HCT116 (cell line): ENCODE data around the gene HAPLN3. TPM values are rescaled to one million over a fixed set of nuclear protein-coding genes. Genes with fewer than 3 reads are reported as not detected.

Source experiments
- ATAC-seq: fragments of 200-7000 bp; cut with Tn5 transposase; 2 replicates; pipeline ENCODE4 v1.9.1; 2020; ENCODE audit warnings: mild to moderate bottlenecking, moderate library complexity
- Bru-seq: library from RNA; stranded (reverse); fragments of 400-500 nt; gene quantifications from one replicate; lab custom pipeline; 2021; lab: Mats Ljungman, UMichigan
- BruChase-seq, 2 experiments: library from RNA; stranded (reverse); fragments of 400-500 nt; gene quantifications; one replicate each; lab custom pipeline; 2021; lab: Mats Ljungman, UMichigan
- BruUV-seq: library from RNA; stranded (reverse); fragments of 400-500 nt; replicated peaks from 2 replicates; lab custom pipeline; 2021; lab: Mats Ljungman, UMichigan
- CTCF ChIA-PET: fragments of 300-600 bp; sonication (Branson Sonifier 250); formaldehyde crosslinking; loops from one replicate; lab custom pipeline; 2021; ENCODE audit warnings: antibody characterized with exemption; lab: Charles Lee
- POLR2A ChIA-PET: fragments of 300-600, 350-600 bp; sonication (Branson Sonifier 250); formaldehyde crosslinking; loops from one replicate; lab custom pipeline; 2021; ENCODE audit warnings: antibody characterized with exemption; lab: Charles Lee
- RAD21 ChIA-PET, 2 experiments: fragments of 300-600 bp; sonication (Branson Sonifier 250); formaldehyde crosslinking; loops; one replicate each; lab custom pipeline; 2023; ENCODE audit warnings: low total read pairs in 2 of 2; ENCODE audit not compliant: uncharacterized antibody in 2 of 2, unreplicated experiment in 2 of 2, low non-redundant PET in 1 of 2; lab: Charles Lee
- DNase-seq: peaks from one replicate; pipeline ENCODE4 v3.0.0-alpha.2; 2010; ENCODE audit warnings: low read depth, low spot score
- H2AFZ ChIP-seq: fragments of 200-600 bp; shearing (Covaris generic), sonication (generic); 2 replicates; pipeline ENCODE4 v1.6.1; 2017; ENCODE audit warnings: low read depth, mixed run types, mixed read lengths, antibody characterized with exemption, low read length; ENCODE audit not compliant: poor library complexity, severe bottlenecking
- H3K27ac ChIP-seq: 2 replicates; pipeline ENCODE4 v1.5.1; 2012; ENCODE audit warnings: low read depth, low read length
- H3K27me3 ChIP-seq: fragments of 200-600 bp; sonication (generic); 2 replicates; pipeline ENCODE4 v1.6.1; 2016; ENCODE audit warnings: mixed run types, low read length, mixed read lengths; ENCODE audit not compliant: insufficient read depth
- H3K36me3 ChIP-seq, 2 experiments: fragments of 200-500 bp in 1 of 2; fragments of 200-600 bp in 1 of 2; sonication (Bioruptor generic) in 1 of 2; sonication (generic) in 1 of 2; 2 replicates each; pipeline versions ENCODE4 v1.5.1 to v1.6.1; 2014 to 2016; ENCODE audit warnings: low read length in 2 of 2, inconsistent platforms in 1 of 2, mixed read lengths in 1 of 2, mixed run types in 1 of 2; ENCODE audit not compliant: insufficient read depth in 2 of 2, control insufficient read depth in 1 of 2
- H3K4me1 ChIP-seq, 2 experiments: fragments of 200-600 bp in 1 of 2; sonication (generic) in 1 of 2; 2 replicates each; pipeline versions ENCODE4 v1.5.1 to v1.6.1; 2012 to 2017; ENCODE audit warnings: low read length in 2 of 2, inconsistent platforms in 1 of 2, mild to moderate bottlenecking in 1 of 2, mixed read lengths in 1 of 2, mixed run types in 1 of 2, moderate library complexity in 1 of 2; ENCODE audit not compliant: insufficient read depth in 2 of 2, control insufficient read depth in 1 of 2
- H3K4me2 ChIP-seq: fragments of 200-600 bp; sonication (generic); 2 replicates; pipeline ENCODE4 v1.6.1; 2017; ENCODE audit warnings: mixed run types, low read length, mixed read lengths
- H3K4me3 ChIP-seq, 2 experiments: fragments of 200-600 bp in 1 of 2; sonication (generic) in 1 of 2; replicated peaks in 1 of 2; 2 replicates each; pipeline ENCODE4 v1.5.1; 2011 to 2016; ENCODE audit warnings: low read length in 2 of 2, control low read depth in 1 of 2, low read depth in 1 of 2, mild to moderate bottlenecking in 1 of 2, mixed read lengths in 1 of 2, mixed run types in 1 of 2
- H3K79me2 ChIP-seq: fragments of 200-600 bp; sonication (generic); 2 replicates; pipeline ENCODE4 v1.6.1; 2017; ENCODE audit warnings: mild to moderate bottlenecking, mixed run types, low read length, moderate library complexity, mixed read lengths; ENCODE audit not compliant: insufficient read depth
- H3K9ac ChIP-seq: fragments of 200-600 bp; sonication (generic); 2 replicates; pipeline ENCODE4 v1.6.1; 2016; ENCODE audit warnings: low read length, mixed read lengths
- H3K9me2 ChIP-seq: fragments of 200-600 bp; sonication (generic), shearing (Covaris generic); 2 replicates; pipeline ENCODE4 v1.6.1; 2017; ENCODE audit warnings: mixed run types, mild to moderate bottlenecking, moderate library complexity; ENCODE audit not compliant: insufficient read depth
- H3K9me3 ChIP-seq, 2 experiments: fragments of 200-500 bp in 1 of 2; fragments of 200-600 bp in 1 of 2; sonication (Bioruptor generic) in 1 of 2; sonication (generic) in 1 of 2; 2 replicates each; pipeline ENCODE4 v1.6.1; 2014 to 2017; ENCODE audit warnings: low read length in 2 of 2, mixed read lengths in 2 of 2, inconsistent platforms in 1 of 2, low read depth in 1 of 2, mild to moderate bottlenecking in 1 of 2, mixed run types in 1 of 2, moderate library complexity in 1 of 2; ENCODE audit not compliant: control insufficient read depth in 1 of 2, insufficient read depth in 1 of 2
- H4K20me1 ChIP-seq: fragments of 200-600 bp; sonication (generic), shearing (Covaris generic); 2 replicates; pipeline ENCODE4 v1.6.1; 2017; ENCODE audit warnings: mixed run types, mild to moderate bottlenecking, moderate library complexity; ENCODE audit not compliant: insufficient read depth
- EZH2 ChIP-seq: fragments of 200-600 bp; sonication (generic); IDR thresholded peaks from 2 replicates; pipeline ENCODE4 v1.6.1; 2017; ENCODE audit warnings: antibody characterized with exemption, mixed run types
- EZH2phosphoT487 ChIP-seq: fragments of 200-600 bp; IDR thresholded peaks from 2 replicates; pipeline ENCODE4 v1.6.1; 2018; ENCODE audit warnings: antibody characterized with exemption, borderline replicate concordance
- MAX ChIP-seq: IDR thresholded peaks from 2 replicates; pipeline ENCODE4 v1.6.1; 2012
- RAD21 ChIP-seq: IDR thresholded peaks from 2 replicates; pipeline ENCODE4 v1.6.1; 2012; ENCODE audit warnings: low read depth, mild to moderate bottlenecking
- SRF ChIP-seq: IDR thresholded peaks from 2 replicates; pipeline ENCODE4 v1.6.1; 2012; ENCODE audit warnings: low read depth
- YY1 ChIP-seq: IDR thresholded peaks from 2 replicates; pipeline ENCODE4 v1.6.1; 2011; ENCODE audit warnings: low read length, low read depth, moderate library complexity, mild to moderate bottlenecking; ENCODE audit not compliant: insufficient replicate concordance; ENCODE audit errors: extremely low read depth
- ZBTB33 ChIP-seq: IDR thresholded peaks from 2 replicates; pipeline ENCODE4 v1.6.1; 2011; ENCODE audit warnings: mild to moderate bottlenecking, low read length, moderate library complexity; ENCODE audit not compliant: insufficient replicate concordance; ENCODE audit errors: extremely low read depth
- ZNF274 ChIP-seq: fragments of 200-500 bp; sonication (Bioruptor generic); IDR thresholded peaks from 2 replicates; pipeline ENCODE4 v1.6.1; 2014; ENCODE audit warnings: mild to moderate bottlenecking, low read depth, low read length, inconsistent platforms
- intact Hi-C: fragments of 100-400 bp; cut with micrococcal nuclease; formaldehyde crosslinking; loops from 2 replicates; pipeline ENCODE4 v1.10.0; 2022
- long read RNA-seq: library from polyadenylated mRNA; unstranded; transcript quantifications from one replicate; pipeline ENCODE4 v2.0.0, GENCODE V29; 2021; ENCODE audit not compliant: unreplicated experiment
- polyA plus RNA-seq: library from polyadenylated mRNA; unstranded; fragments of >200 nt; gene quantifications from 2 replicates; pipeline ENCODE4 v1.2.1, GENCODE V29; 2012; ENCODE audit warnings: missing spikeins
- total RNA-seq: library from RNA; stranded (reverse); gene quantifications from one replicate; pipeline ENCODE4 v1.2.1, GENCODE V29; 2021; ENCODE audit not compliant: unreplicated experiment
- TF ChIP-seq, protein P1 (sequence below): IDR thresholded peaks from 2 replicates; pipeline ENCODE4 v1.6.1; 2012; ENCODE audit warnings: low read depth

HAPLN3 gene, protein sequence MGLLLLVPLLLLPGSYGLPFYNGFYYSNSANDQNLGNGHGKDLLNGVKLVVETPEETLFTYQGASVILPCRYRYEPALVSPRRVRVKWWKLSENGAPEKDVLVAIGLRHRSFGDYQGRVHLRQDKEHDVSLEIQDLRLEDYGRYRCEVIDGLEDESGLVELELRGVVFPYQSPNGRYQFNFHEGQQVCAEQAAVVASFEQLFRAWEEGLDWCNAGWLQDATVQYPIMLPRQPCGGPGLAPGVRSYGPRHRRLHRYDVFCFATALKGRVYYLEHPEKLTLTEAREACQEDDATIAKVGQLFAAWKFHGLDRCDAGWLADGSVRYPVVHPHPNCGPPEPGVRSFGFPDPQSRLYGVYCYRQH
- total RNA-seq (10.9 TPM), Bru-seq, nascent RNA (percentile 43 among the genes with signal in this experiment), BruChase-seq, experiment 1, labeled RNA remaining after a 6-hour chase (percentile 65 among the genes with signal in this experiment), BruChase-seq, experiment 2, labeled RNA remaining after a 2-hour chase (percentile 52 among the genes with signal in this experiment)
- 6.4 and 7.5 TPM in 2 replicates for polyA plus RNA-seq
- long read RNA-seq, transcript HAPLN3-201 (5 exons, 1,980 nt): major isoform, 13 of 20 reads
- long read RNA-seq, partial matches to known transcripts: 0 of 20 reads
- long read RNA-seq, other reads (novel, unspliced or antisense): 7 of 20 reads

- RAD21 ChIA-PET: no interaction called here
- peak within 1 kb of the TSS; percentile 32; the same call in 1 of the 2 replicates for H3K27ac ChIP-seq
- no peaks in the 10 kb centered on the region for H3K36me3 ChIP-seq
- intact Hi-C loops: loop anchor here (1.0 to 5.0 kb wide), 3 partner anchors 122 to 238 kb away; no protein-coding TSS in a partner anchor
- no peaks in the 10 kb centered on the region for H4K20me1 ChIP-seq
- TF ChIP-seq YY1: no peak
- TF ChIP-seq RAD21: no peak
- no peak for TF ChIP-seq SRF
- TF ChIP-seq EZH2phosphoT487: no peak
- TF ChIP-seq, protein P1, sequence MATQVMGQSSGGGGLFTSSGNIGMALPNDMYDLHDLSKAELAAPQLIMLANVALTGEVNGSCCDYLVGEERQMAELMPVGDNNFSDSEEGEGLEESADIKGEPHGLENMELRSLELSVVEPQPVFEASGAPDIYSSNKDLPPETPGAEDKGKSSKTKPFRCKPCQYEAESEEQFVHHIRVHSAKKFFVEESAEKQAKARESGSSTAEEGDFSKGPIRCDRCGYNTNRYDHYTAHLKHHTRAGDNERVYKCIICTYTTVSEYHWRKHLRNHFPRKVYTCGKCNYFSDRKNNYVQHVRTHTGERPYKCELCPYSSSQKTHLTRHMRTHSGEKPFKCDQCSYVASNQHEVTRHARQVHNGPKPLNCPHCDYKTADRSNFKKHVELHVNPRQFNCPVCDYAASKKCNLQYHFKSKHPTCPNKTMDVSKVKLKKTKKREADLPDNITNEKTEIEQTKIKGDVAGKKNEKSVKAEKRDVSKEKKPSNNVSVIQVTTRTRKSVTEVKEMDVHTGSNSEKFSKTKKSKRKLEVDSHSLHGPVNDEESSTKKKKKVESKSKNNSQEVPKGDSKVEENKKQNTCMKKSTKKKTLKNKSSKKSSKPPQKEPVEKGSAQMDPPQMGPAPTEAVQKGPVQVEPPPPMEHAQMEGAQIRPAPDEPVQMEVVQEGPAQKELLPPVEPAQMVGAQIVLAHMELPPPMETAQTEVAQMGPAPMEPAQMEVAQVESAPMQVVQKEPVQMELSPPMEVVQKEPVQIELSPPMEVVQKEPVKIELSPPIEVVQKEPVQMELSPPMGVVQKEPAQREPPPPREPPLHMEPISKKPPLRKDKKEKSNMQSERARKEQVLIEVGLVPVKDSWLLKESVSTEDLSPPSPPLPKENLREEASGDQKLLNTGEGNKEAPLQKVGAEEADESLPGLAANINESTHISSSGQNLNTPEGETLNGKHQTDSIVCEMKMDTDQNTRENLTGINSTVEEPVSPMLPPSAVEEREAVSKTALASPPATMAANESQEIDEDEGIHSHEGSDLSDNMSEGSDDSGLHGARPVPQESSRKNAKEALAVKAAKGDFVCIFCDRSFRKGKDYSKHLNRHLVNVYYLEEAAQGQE: no peak
- no peak for TF ChIP-seq EZH2
- no peak; the same call in 1 of the 2 replicates for TF ChIP-seq MAX
- TF ChIP-seq ZNF274: no peak
- no peak for TF ChIP-seq ZBTB33
- POLR2A ChIA-PET: interaction anchor here (1.0 to 1.3 kb wide), 3 partner anchors 10 to 17 kb away, joined by 3 read pairs; no protein-coding TSS in a partner anchor
- peak within 1 kb of the TSS; percentile 95 for H3K4me2 ChIP-seq
- CTCF ChIA-PET: interaction anchor here (0.6 to 2.2 kb wide), 13 partner anchors 10 to 308 kb away, joined by 3 to 12 read pairs (median 5); no protein-coding TSS in a partner anchor
- no peaks in the 10 kb centered on the region for H3K79me2 ChIP-seq
- H3K9me2 ChIP-seq: no peaks in the 10 kb centered on the region
- H3K9ac ChIP-seq: peak within 1 kb of the TSS; percentile 57
- peak within 1 kb of the TSS; percentile 50 to 67 for H3K4me3 ChIP-seq
- no peaks in the 10 kb centered on the region for H3K9me3 ChIP-seq
- H3K4me1 ChIP-seq: peaks cover 18 to 36% of the 10 kb centered on the region in 2 experiments
- DNase-seq (no peak), ATAC-seq (peak; percentile 43)
- peak within 1 kb of the TSS; percentile 71 for H2AFZ ChIP-seq
- no TSS peak for BruUV-seq
- no peaks in the 10 kb centered on the region for H3K27me3 ChIP-seq
These were observed at the start of gene HAPLN3 for GRCh38 chr15:88894819-88895767. Gene HAPLN3 (minus strand): TSS chr15:88895544. CDS start chr15:88887298, 8,246 bp downstream.
